ENCODE results near the gene ESYT2.
A peak's percentile ranks its signal among the peaks of the same experiment; 100 is the strongest.
"Not testable (repeated sequence)": the region's sequence is repeated elsewhere in the genome, so short reads cannot be mapped to it uniquely, and the experiment has no call there.

ESYT2 gene

GRCh38 chr7:158856883-158857668 is 27.8 kb upstream of the ESYT2 start:
- no peak for DNase-seq

DNA sequence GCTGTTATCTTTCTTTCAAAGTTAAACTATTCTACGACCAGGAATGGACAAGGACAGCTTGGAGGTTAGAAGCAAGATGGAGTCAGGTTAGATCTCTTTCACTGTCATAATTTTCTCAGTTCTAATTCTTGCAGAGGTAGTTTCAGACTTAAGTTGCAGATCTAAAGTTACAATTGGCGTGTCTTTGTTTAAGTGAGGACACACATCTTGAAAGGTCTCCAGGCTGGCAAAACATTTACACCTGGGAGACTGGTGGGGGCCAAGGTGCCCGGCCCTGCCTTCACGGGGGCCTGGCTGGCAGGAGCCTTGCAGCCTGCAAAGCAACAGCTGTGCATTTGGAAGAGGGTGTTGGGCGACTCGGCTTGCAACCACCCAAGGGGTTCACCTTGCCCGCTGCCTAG is 25.4 kb upstream of the ESYT2 start:
- DNase-seq, result no peak

- no peak for DNase-seq
Measured at GRCh38 chr7:158850545-158851102, 21.3 kb upstream of the ESYT2 start.

DNA sequence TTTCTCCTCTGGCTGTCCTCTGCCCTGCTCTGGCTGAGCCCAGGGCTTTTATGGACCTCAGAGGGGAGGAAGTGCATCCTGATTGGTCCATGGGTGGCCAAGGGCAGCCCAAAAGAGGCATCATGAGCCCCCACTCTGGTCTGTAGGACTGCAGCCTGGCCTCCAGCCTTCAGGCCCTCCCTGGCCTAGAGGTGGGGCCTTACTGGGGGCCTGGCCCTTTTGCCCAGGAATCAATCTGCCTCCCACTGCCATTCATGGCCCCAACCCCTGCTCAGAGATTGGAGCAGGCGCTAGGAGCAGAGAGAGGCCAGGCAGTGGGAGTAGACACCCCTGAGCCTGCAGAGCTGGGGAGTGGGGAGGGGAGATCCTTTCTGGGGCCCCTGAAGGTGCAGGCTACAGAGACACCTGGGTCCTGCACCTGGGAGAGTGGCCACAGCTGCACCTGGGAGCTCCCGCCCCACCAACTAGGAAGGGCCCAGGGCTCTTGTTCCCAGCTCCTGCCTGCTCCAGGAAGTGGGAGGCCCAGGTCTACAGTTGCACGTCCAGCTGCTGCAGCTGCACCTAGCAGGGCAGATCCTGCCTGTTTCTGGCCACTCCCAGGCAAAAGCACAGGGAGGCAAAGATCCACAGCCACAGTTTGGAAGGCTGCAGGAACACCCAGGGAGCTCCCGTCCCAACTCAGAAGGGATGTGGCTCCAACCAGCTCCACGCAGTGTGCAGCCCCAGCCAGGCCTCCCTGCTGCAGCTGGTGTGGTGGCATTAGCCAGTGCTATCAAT is 20.6 kb upstream of the ESYT2 start:
- DNase-seq, result no peak

GRCh38 chr7:158849442-158849767 is 20.1 kb upstream of the ESYT2 start:
- DNase-seq, result no peak

GRCh38 chr7:158847451-158847866 is 18.1 kb upstream of the ESYT2 start:
- no peak for DNase-seq

GRCh38 chr7:158846304-158846703 is 17.0 kb upstream of the ESYT2 start:
- DNase-seq, result no peak

DNA sequence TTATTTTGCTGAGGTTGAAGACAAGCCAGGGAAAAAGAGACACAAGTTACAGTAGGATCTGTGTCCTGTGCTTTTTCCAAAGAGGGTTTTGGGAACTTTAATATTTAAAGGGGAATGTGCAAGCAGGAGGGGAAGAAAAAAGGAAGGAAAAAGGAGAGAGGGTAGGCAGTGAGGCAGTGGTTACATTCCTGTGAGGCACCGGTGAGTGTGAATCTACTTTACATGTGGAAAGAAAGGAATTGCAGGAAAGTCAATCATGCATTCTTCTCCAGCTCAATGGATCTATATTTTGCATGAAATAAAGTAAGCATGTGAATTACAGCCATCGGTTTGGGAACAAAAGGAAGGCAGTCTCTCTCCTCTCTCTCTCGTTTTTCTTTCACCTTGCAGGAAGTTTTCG is 14.5 kb upstream of the ESYT2 start:
- DNase-seq, result no peak

DNA sequence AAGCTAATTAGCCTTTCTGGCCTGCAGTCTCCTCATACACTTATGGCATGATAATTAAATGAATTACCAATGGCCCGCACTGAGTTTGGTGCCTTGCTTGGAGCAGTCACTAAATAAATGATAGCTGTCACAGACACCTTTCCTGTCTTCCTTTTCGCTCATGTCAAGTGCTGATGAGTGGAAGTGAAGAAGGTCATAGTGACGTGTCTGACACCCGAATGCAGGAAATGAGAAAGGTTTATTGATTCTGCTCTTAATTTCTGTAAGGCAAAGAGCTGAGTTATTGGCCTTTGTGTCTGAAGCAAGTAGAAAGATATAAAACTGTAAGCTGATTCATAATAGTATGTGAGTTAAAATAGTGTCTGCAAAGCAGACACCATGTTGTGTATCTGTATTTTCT is 13.2 kb upstream of the ESYT2 start:
- no peak for DNase-seq

GRCh38 chr7:158840604-158841003 is 11.3 kb upstream of the ESYT2 start:
- DNase-seq, result no peak

DNA sequence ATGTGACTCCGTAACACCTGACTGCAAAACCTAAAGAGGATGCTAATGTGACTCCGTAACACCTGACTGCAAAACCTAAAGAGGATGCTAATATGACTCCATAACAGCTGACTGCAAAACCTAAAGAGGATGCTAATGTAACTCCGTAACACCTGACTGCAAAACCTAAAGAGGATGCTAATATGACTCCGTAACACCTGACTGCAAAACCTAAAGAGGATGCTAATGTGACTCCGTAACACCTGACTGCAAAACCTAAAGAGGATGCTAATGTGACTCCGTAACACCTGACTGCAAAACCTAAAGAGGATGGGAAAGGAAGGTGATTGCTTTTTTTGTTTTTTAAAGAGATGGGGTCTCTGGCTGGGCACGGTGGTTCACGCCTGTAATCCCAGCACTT is 9.9 kb upstream of the ESYT2 start:
- DNase-seq, result not testable (repeated sequence)

- no peak for DNase-seq
Measured at GRCh38 chr7:158837790-158838637, 8.7 kb upstream of the ESYT2 start.

DNA sequence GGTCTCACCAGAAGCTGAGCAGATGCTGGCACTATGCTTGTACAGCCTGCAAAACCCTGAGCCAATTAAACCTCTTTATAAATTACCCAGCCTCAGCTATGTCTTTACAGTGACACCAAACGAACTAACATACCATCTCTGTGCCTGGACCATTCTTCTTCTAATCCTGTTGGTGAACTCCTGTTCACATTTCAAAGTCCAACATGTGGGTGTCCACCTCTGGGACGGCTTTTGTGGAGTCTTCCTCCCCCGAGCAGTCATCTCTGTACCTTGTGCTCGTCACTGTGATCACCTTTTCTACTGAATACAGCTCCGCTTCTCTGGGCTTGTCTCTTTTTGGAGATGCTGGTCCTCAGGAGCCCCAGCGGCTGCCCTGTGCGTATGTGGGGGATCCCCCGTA is 7.4 kb upstream of the ESYT2 start:
- no peak for DNase-seq

DNA sequence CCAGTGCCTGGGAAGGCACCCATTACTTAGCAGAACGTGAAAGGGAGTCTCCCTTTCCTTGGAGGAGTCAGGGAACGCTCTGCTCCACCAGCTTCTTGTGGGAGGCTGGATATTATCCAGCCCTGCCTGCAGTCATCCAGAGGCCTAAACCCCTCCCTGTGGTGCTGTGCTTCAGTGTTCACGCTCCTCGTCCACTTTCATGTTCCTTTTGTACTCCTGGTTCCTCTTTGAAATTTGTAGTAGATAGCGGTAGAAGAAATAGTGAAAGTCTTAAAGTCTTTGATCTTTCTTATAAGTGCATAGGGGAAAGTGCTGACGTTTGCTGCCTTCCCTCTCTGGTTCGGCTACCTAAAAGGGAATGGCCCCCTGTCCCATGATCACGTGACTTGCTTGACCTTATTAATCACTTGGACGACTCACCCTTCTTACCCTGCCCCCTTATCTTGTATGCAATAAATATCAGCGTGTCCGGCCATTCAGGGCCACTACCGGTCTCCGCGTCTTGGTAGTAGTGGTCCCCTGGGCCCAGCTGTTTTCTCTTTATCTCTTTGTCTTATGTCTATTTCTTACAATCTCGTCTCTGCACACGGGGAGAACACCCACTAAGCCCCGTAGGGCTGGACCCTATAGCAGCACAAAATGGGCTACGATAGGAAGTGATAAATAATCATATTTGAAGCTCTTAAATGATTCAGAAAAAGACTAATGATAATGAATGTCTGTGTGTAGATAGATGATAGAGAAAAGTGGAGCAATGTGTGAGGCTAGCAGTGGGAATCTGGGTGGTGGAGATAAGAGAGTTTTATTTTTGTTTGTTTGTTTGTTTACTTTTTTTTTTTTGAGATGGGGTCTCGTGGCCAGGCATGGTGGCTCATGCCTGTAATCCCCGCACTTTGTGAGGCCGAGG is 5.8 kb upstream of the ESYT2 start:
- DNase-seq, result no peak

DNA sequence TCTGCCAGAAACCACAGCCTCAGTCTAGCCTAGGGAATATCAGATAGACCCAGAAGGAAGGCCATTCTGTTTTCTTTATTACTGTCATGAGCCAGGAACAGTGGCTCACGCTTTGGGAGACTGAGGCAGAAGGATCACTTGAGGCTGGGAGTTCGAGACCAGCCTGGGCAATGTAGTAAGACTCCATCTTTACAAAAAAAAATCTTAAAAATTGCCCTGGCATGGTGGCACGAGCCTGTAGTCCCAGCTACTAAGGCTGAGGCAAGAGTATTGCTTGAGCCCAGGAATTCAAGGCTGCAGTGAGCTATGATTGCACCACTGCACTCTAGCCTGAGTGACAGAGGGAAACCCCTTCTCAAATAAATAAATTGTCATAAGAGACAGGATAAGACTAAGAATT is 3.7 kb upstream of the ESYT2 start:
- DNase-seq, result no peak

GRCh38 chr7:158831738-158832091 is 2.4 kb upstream of the ESYT2 start:
- DNase-seq, result no peak

DNA sequence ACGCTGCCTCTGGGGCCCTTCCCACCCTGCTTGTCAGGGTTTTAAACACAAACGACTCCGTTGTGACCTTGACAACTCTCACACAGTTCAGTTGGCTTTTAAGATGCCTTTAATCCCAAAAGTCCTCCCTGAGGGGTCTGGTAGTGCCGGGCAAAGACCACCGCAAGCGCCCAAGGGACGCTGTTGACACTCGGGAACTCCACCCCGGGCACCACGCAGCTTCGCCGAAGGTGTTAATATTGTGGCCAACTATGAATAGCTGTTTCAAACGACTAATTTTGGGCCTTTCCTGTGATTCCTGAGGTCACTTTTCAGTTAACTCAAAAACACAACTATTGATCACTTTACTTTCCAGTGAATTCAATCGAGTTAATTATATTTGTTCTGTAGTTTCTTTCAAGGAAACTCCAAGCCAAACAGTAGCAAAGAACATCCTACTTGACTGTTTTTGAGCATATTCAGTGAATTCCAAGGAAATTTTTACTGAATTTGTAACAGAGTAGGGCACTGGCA is 958 bp upstream of the ESYT2 start:
- no peak for DNase-seq

DNA sequence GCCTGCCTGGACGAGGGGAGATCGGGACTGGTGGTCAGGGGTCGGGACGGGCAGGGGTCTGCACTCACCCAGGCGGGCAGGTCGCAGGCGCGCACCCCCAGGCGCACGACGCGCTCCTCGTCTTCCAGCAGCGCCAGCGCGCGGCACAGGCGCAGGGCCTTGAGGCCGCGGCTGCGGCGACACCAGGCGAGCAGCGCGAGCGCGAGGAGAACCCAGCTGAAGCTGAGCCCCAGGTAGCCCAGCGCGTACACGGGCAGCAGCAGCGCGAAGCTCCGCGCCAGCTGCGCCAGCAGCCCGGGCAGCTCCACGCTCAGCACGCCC is 328 bp downstream of the ESYT2 start:
- peak; percentile 74 for DNase-seq

DNA sequence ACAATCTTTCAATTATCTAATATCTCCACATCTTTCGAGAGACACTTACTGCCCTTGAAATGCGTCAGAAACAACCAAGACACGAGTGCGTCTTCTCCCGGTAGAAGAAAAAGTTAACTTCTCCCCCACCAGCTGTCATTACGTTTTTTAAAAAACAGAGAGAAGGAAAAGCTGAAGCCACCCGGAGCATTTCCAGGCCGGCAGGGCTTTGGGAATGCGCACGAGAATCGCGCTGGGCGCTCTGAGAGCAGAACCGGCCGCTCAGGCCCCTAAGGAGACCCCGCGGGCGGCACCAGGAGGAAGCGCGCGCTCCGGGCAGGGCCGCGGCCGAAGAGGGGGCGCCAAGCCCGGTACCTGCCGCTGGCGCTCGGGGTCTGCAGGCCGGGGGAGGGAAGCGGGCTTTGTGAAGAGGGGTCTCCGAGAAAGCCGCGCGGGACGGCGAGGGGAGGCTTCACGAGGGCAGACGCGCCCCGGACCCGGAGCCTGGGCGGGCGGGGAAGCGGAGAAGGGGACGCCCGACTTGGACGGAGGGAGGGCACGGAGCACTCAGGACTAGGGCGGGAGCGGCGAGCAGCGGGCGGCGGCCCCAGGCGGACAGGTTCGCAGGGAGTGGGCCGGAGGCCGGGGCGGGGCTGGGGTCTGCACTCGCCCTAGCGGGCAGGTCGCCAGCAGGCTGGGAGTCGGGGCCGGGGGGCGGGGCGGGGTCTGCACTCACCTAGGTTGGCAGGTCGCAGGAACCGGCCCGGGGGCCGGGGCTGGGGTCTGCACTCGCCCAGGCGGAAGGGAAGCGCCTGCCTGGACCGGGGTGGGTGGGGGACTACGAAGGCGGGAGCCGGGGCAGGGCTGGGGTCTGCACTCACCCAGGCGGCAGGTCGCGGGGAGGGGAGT is 932 bp downstream of the ESYT2 start:
- DNase-seq, result peak; percentile 19

- DNase-seq, result no peak
Measured at GRCh38 chr7:158827411-158828132, 1.7 kb downstream of the ESYT2 start.
